ENCODE results near the gene ITSN1. TPM values are rescaled to one million over a fixed set of nuclear protein-coding genes. Genes with fewer than 3 reads are reported as not detected.

The ITSN1 gene
- total and polyA plus RNA-seq, 2 of the 13 experiments (the other 11 are each of a cell fraction or from before 2014, with no cell fraction given): 26.1 to 33.8 TPM

- DNase-seq (ENCODE audit: low spot score): peak; percentile 1
- intact Hi-C loops (cut with micrococcal nuclease; ENCODE audit: unreplicated experiment) (no loop called here), in situ Hi-C loops (cut with HindIII; ENCODE audit: extremely low pct_ligation_motif_present, low pct_unique_long_range_greater_than_20kb) (no loop called here)
- H3K4me3 ChIP-seq (replicated peaks in 1 of 3; ENCODE audit: insufficient read depth in 1 of 3, low read depth in 2 of 3, low read length in 3 of 3): no peak overlapping the region
- WGBS (ENCODE audit: low lambda C conversion rate): 94% methylated on average over 8 of the region's 8 CpGs
- FAIRE-seq: no peak
- no peak overlapping the region for H3K27ac ChIP-seq (ENCODE audit: extremely low read length, insufficient read depth, low read length)
- no peak overlapping the region for H3K9ac ChIP-seq (ENCODE audit: insufficient read depth, low read depth, low read length)
- no peak overlapping the region for H3K4me2 ChIP-seq (ENCODE audit: low read depth, low read length)
- no peaks in the 10 kb centered on the region for H3K9me3 ChIP-seq (ENCODE audit: low read length)
- no TSS peak for BruUV-seq (replicated peaks)
- no peaks in the 10 kb centered on the region for H3K79me2 ChIP-seq (ENCODE audit: insufficient read depth, low read length)
- ChIA-PET CTCF (ENCODE audit: low intra/inter-chr PET ratio, low total read pairs) (no interaction called here), POLR2A (no interaction called here)
- no peaks in the 10 kb centered on the region for H4K20me1 ChIP-seq (ENCODE audit: insufficient read depth, low read length)
- H2AFZ ChIP-seq (ENCODE audit: low read length): no peak overlapping the region
- TF ChIP-seq IKZF5 (CRISPR knock-in tag; IDR thresholded peaks at IDR 0.05): no peak
- peaks cover 3 to 29% of the 10 kb centered on the region in 2 experiments; a peak in 3 of 5 replicates for H3K36me3 ChIP-seq (replicated peaks in 1 of 2; ENCODE audit: control insufficient read depth in 1 of 2, insufficient read depth in 2 of 2, low read length in 2 of 2)
- no peaks in the 10 kb centered on the region for H3K4me1 ChIP-seq (ENCODE audit: insufficient read depth, low read length)
- H3K27me3 ChIP-seq (ENCODE audit: control insufficient read depth in 1 of 2, insufficient read depth in 2 of 2, low read length in 2 of 2): no peaks in the 10 kb centered on the region
- no peak for ATAC-seq
Observed at GRCh38 chr21:33801424-33802405, 159.4 kb downstream of the ITSN1 start.

- intact Hi-C loops (cut with micrococcal nuclease; ENCODE audit: unreplicated experiment): no loop called here
- no peak overlapping the region for H3K9ac ChIP-seq (ENCODE audit: insufficient read depth, low read depth, low read length)
Observed at GRCh38 chr21:33802481-33802880, 160.2 kb downstream of the ITSN1 start.

More at GRCh38 chr21:33802481-33802880, 160.2 kb downstream of the ITSN1 start:
- Histone ChIP-seq H3K4me1 (ENCODE audit: insufficient read depth, low read length) (no peaks in the 10 kb centered on the region), H3K27me3 (ENCODE audit: control insufficient read depth in 1 of 2, insufficient read depth in 2 of 2, low read length in 2 of 2) (no peaks in the 10 kb centered on the region), H3K27ac (ENCODE audit: extremely low read length, insufficient read depth, low read length) (no peak overlapping the region), H3K79me2 (ENCODE audit: insufficient read depth, low read length) (no peaks in the 10 kb centered on the region), H2AFZ (ENCODE audit: low read length) (no peak overlapping the region), H3K4me2 (ENCODE audit: low read depth, low read length) (no peak overlapping the region), H3K4me3 (replicated peaks in 1 of 3; ENCODE audit: insufficient read depth in 1 of 3, low read depth in 2 of 3, low read length in 3 of 3) (no peak overlapping the region), H3K9me3 (ENCODE audit: low read length) (no peaks in the 10 kb centered on the region), H3K36me3 (replicated peaks in 1 of 2; ENCODE audit: control insufficient read depth in 1 of 2, insufficient read depth in 2 of 2, low read length in 2 of 2) (peaks cover 1 to 25% of the 10 kb centered on the region in 2 experiments; a peak in 3 of 5 replicates), H4K20me1 (ENCODE audit: insufficient read depth, low read length) (no peaks in the 10 kb centered on the region)
- FAIRE-seq (no peak), DNase-seq (ENCODE audit: low spot score) (no peak), ATAC-seq (no peak)
- no TSS peak for BruUV-seq (replicated peaks)
- WGBS (ENCODE audit: low lambda C conversion rate): 98% methylated on average over 4 of the region's 4 CpGs
- CTCF ChIA-PET (ENCODE audit: low intra/inter-chr PET ratio, low total read pairs): no interaction called here
- in situ Hi-C loops (cut with HindIII; ENCODE audit: extremely low pct_ligation_motif_present, low pct_unique_long_range_greater_than_20kb): no loop called here
- POLR2A ChIA-PET: no interaction called here
- TF ChIP-seq RERE (CRISPR knock-in tag; IDR thresholded peaks at IDR 0.05; ENCODE audit: low read depth) (no peak), NPAS2 (CRISPR knock-in tag; IDR thresholded peaks at IDR 0.05; ENCODE audit: borderline replicate concordance) (no peak), ZBTB4 (CRISPR knock-in tag; IDR thresholded peaks at IDR 0.05; ENCODE audit: borderline replicate concordance) (no peak)
